Measurements from ENCODE around the gene RAPGEF6.
"Not testable (repeated sequence)": the region's sequence is repeated elsewhere in the genome, so short reads cannot be mapped to it uniquely, and the experiment has no call there.

The RAPGEF6 gene

GRCh38 chr5:131488463-131488862 is 146.6 kb downstream of the RAPGEF6 start:
- Histone ChIP-seq H3K36me3 (ENCODE audit: control insufficient read depth in 1 of 2, insufficient read depth in 2 of 2, low read length in 2 of 2) (peaks cover 12 to 28% of the 10 kb centered on the region in 2 donors), H3K9me3 (ENCODE audit: control insufficient read depth in 1 of 2, low read length in 2 of 2) (peaks cover 0 to 2% of the 10 kb centered on the region in 2 donors), H3K9ac (ENCODE audit: low read depth in 1 of 2, low read length in 2 of 2) (no peak overlapping the region), H3K4me1 (ENCODE audit: control insufficient read depth in 1 of 2, insufficient read depth in 2 of 2, low read length in 2 of 2) (no peaks in the 10 kb centered on the region), H3K27ac (ENCODE audit: low read depth, low read length) (no peak overlapping the region), H3K27me3 (ENCODE audit: control insufficient read depth in 1 of 2, insufficient read depth in 2 of 2, low read length in 2 of 2) (no peaks in the 10 kb centered on the region), H3K4me3 (ENCODE audit: low read depth in 1 of 2, low read length in 2 of 2) (no peak overlapping the region)

GRCh38 chr5:131487371-131487770 is 147.7 kb downstream of the RAPGEF6 start:
- not testable (repeated sequence) for H3K4me1 ChIP-seq (ENCODE audit: control insufficient read depth in 1 of 2, insufficient read depth in 2 of 2, low read length in 2 of 2); H3K4me3 ChIP-seq (ENCODE audit: low read depth in 1 of 2, low read length in 2 of 2); H3K27ac ChIP-seq (ENCODE audit: low read depth, low read length); H3K9ac ChIP-seq (ENCODE audit: low read depth in 1 of 2, low read length in 2 of 2); H3K9me3 ChIP-seq (ENCODE audit: control insufficient read depth in 1 of 2, low read length in 2 of 2); H3K27me3 ChIP-seq (ENCODE audit: control insufficient read depth in 1 of 2, insufficient read depth in 2 of 2, low read length in 2 of 2)
- peaks cover 12 to 27% of the 10 kb centered on the region in 2 donors for H3K36me3 ChIP-seq (ENCODE audit: control insufficient read depth in 1 of 2, insufficient read depth in 2 of 2, low read length in 2 of 2)

- no peak overlapping the region for H3K27ac ChIP-seq (ENCODE audit: low read depth, low read length)
- no peaks in the 10 kb centered on the region for H3K4me1 ChIP-seq (ENCODE audit: control insufficient read depth in 1 of 2, insufficient read depth in 2 of 2, low read length in 2 of 2)
- H3K36me3 ChIP-seq (ENCODE audit: control insufficient read depth in 1 of 2, insufficient read depth in 2 of 2, low read length in 2 of 2): peaks cover 8 to 20% of the 10 kb centered on the region in 2 donors
- no peaks in the 10 kb centered on the region for H3K27me3 ChIP-seq (ENCODE audit: control insufficient read depth in 1 of 2, insufficient read depth in 2 of 2, low read length in 2 of 2)
- H3K9ac ChIP-seq (ENCODE audit: low read depth in 1 of 2, low read length in 2 of 2): no peak overlapping the region
- H3K9me3 ChIP-seq (ENCODE audit: control insufficient read depth in 1 of 2, low read length in 2 of 2): peaks cover 0 to 2% of the 10 kb centered on the region in 2 donors
- no peak overlapping the region for H3K4me3 ChIP-seq (ENCODE audit: low read depth in 1 of 2, low read length in 2 of 2)
Observed at GRCh38 chr5:131482617-131483016, 152.4 kb downstream of the RAPGEF6 start.

GRCh38 chr5:131481569-131481968 is 153.5 kb downstream of the RAPGEF6 start:
- Histone ChIP-seq H3K27me3 (ENCODE audit: control insufficient read depth in 1 of 2, insufficient read depth in 2 of 2, low read length in 2 of 2) (no peaks in the 10 kb centered on the region), H3K27ac (ENCODE audit: low read depth, low read length) (no peak overlapping the region), H3K9ac (ENCODE audit: low read depth in 1 of 2, low read length in 2 of 2) (no peak overlapping the region), H3K4me3 (ENCODE audit: low read depth in 1 of 2, low read length in 2 of 2) (no peak overlapping the region), H3K4me1 (ENCODE audit: control insufficient read depth in 1 of 2, insufficient read depth in 2 of 2, low read length in 2 of 2) (no peaks in the 10 kb centered on the region), H3K36me3 (ENCODE audit: control insufficient read depth in 1 of 2, insufficient read depth in 2 of 2, low read length in 2 of 2) (peaks cover 9 to 17% of the 10 kb centered on the region in 2 donors), H3K9me3 (ENCODE audit: control insufficient read depth in 1 of 2, low read length in 2 of 2) (no peaks in the 10 kb centered on the region)

- H3K36me3 ChIP-seq (ENCODE audit: control insufficient read depth in 1 of 2, insufficient read depth in 2 of 2, low read length in 2 of 2): peaks cover 16 to 17% of the 10 kb centered on the region in 2 donors
- no peak overlapping the region for H3K9ac ChIP-seq (ENCODE audit: low read depth in 1 of 2, low read length in 2 of 2)
- H3K4me1 ChIP-seq (ENCODE audit: control insufficient read depth in 1 of 2, insufficient read depth in 2 of 2, low read length in 2 of 2): no peaks in the 10 kb centered on the region
- H3K9me3 ChIP-seq (ENCODE audit: control insufficient read depth in 1 of 2, low read length in 2 of 2): no peaks in the 10 kb centered on the region
- H3K27me3 ChIP-seq (ENCODE audit: control insufficient read depth in 1 of 2, insufficient read depth in 2 of 2, low read length in 2 of 2): no peaks in the 10 kb centered on the region
- H3K4me3 ChIP-seq (ENCODE audit: low read depth in 1 of 2, low read length in 2 of 2): no peak overlapping the region
- no peak overlapping the region for H3K27ac ChIP-seq (ENCODE audit: low read depth, low read length)
Observed at GRCh38 chr5:131475541-131475941, 159.5 kb downstream of the RAPGEF6 start.

GRCh38 chr5:131473731-131474130 is 161.3 kb downstream of the RAPGEF6 start:
- H3K27me3 ChIP-seq (ENCODE audit: control insufficient read depth in 1 of 2, insufficient read depth in 2 of 2, low read length in 2 of 2): no peaks in the 10 kb centered on the region
- no peak overlapping the region for H3K27ac ChIP-seq (ENCODE audit: low read depth, low read length)
- no peaks in the 10 kb centered on the region for H3K4me1 ChIP-seq (ENCODE audit: control insufficient read depth in 1 of 2, insufficient read depth in 2 of 2, low read length in 2 of 2)
- H3K9ac ChIP-seq (ENCODE audit: low read depth in 1 of 2, low read length in 2 of 2): no peak overlapping the region
- H3K9me3 ChIP-seq (ENCODE audit: control insufficient read depth in 1 of 2, low read length in 2 of 2): no peaks in the 10 kb centered on the region
- no peak overlapping the region for H3K4me3 ChIP-seq (ENCODE audit: low read depth in 1 of 2, low read length in 2 of 2)
- peaks cover 12 to 17% of the 10 kb centered on the region in 2 donors for H3K36me3 ChIP-seq (ENCODE audit: control insufficient read depth in 1 of 2, insufficient read depth in 2 of 2, low read length in 2 of 2)

GRCh38 chr5:131466171-131466766 is 168.8 kb downstream of the RAPGEF6 start:
- Histone ChIP-seq H3K4me3 (ENCODE audit: low read depth in 1 of 2, low read length in 2 of 2) (no peak overlapping the region), H3K9me3 (ENCODE audit: control insufficient read depth in 1 of 2, low read length in 2 of 2) (no peaks in the 10 kb centered on the region), H3K27me3 (ENCODE audit: control insufficient read depth in 1 of 2, insufficient read depth in 2 of 2, low read length in 2 of 2) (no peaks in the 10 kb centered on the region), H3K4me1 (ENCODE audit: control insufficient read depth in 1 of 2, insufficient read depth in 2 of 2, low read length in 2 of 2) (peaks cover 0 to 3% of the 10 kb centered on the region in 2 donors), H3K36me3 (ENCODE audit: control insufficient read depth in 1 of 2, insufficient read depth in 2 of 2, low read length in 2 of 2) (peaks cover 3 to 4% of the 10 kb centered on the region in 2 donors), H3K27ac (ENCODE audit: low read depth, low read length) (no peak overlapping the region), H3K9ac (ENCODE audit: low read depth in 1 of 2, low read length in 2 of 2) (no peak overlapping the region)

GRCh38 chr5:131463656-131464055 is 171.4 kb downstream of the RAPGEF6 start:
- Histone ChIP-seq H3K4me3 (ENCODE audit: low read depth in 1 of 2, low read length in 2 of 2) (no peak overlapping the region), H3K27me3 (ENCODE audit: control insufficient read depth in 1 of 2, insufficient read depth in 2 of 2, low read length in 2 of 2) (no peaks in the 10 kb centered on the region), H3K36me3 (ENCODE audit: control insufficient read depth in 1 of 2, insufficient read depth in 2 of 2, low read length in 2 of 2) (peaks cover 0 to 4% of the 10 kb centered on the region in 2 donors), H3K27ac (ENCODE audit: low read depth, low read length) (no peak overlapping the region), H3K9me3 (ENCODE audit: control insufficient read depth in 1 of 2, low read length in 2 of 2) (no peaks in the 10 kb centered on the region), H3K9ac (ENCODE audit: low read depth in 1 of 2, low read length in 2 of 2) (no peak overlapping the region), H3K4me1 (ENCODE audit: control insufficient read depth in 1 of 2, insufficient read depth in 2 of 2, low read length in 2 of 2) (peaks cover 0 to 6% of the 10 kb centered on the region in 2 donors)

GRCh38 chr5:131462454-131462853 is 172.6 kb downstream of the RAPGEF6 start:
- Histone ChIP-seq H3K9ac (ENCODE audit: low read depth in 1 of 2, low read length in 2 of 2) (no peak overlapping the region), H3K36me3 (ENCODE audit: control insufficient read depth in 1 of 2, insufficient read depth in 2 of 2, low read length in 2 of 2) (peaks cover 0 to 4% of the 10 kb centered on the region in 2 donors), H3K27ac (ENCODE audit: low read depth, low read length) (no peak overlapping the region), H3K9me3 (ENCODE audit: control insufficient read depth in 1 of 2, low read length in 2 of 2) (no peaks in the 10 kb centered on the region), H3K4me1 (ENCODE audit: control insufficient read depth in 1 of 2, insufficient read depth in 2 of 2, low read length in 2 of 2) (peaks cover 0 to 6% of the 10 kb centered on the region in 2 donors), H3K4me3 (ENCODE audit: low read depth in 1 of 2, low read length in 2 of 2) (no peak overlapping the region), H3K27me3 (ENCODE audit: control insufficient read depth in 1 of 2, insufficient read depth in 2 of 2, low read length in 2 of 2) (no peaks in the 10 kb centered on the region)

- H3K27ac ChIP-seq (ENCODE audit: low read depth, low read length): no peak overlapping the region
- no peak overlapping the region for H3K9ac ChIP-seq (ENCODE audit: low read depth in 1 of 2, low read length in 2 of 2)
- H3K4me3 ChIP-seq (ENCODE audit: low read depth in 1 of 2, low read length in 2 of 2): no peak overlapping the region
- peaks cover 0 to 4% of the 10 kb centered on the region in 2 donors for H3K36me3 ChIP-seq (ENCODE audit: control insufficient read depth in 1 of 2, insufficient read depth in 2 of 2, low read length in 2 of 2)
- H3K27me3 ChIP-seq (ENCODE audit: control insufficient read depth in 1 of 2, insufficient read depth in 2 of 2, low read length in 2 of 2): no peaks in the 10 kb centered on the region
- H3K4me1 ChIP-seq (ENCODE audit: control insufficient read depth in 1 of 2, insufficient read depth in 2 of 2, low read length in 2 of 2): peaks cover 0 to 6% of the 10 kb centered on the region in 2 donors
- H3K9me3 ChIP-seq (ENCODE audit: control insufficient read depth in 1 of 2, low read length in 2 of 2): no peaks in the 10 kb centered on the region
Observed at GRCh38 chr5:131461742-131462141, 173.3 kb downstream of the RAPGEF6 start.
